Adrenal gland (tissue), 5 donors: Measurements from ENCODE around the gene CELA1.

Source experiments
- CTCF ChIP-seq, 6 experiments: fragments of 450-650 bp in 4 of 6; fragments of 200-600 bp in 2 of 6; sonication (generic) in 1 of 6; IDR thresholded peaks; 1 replicate in 5 of 6; 2 replicates in 1 of 6; pipeline versions ENCODE4 v1.5.1 to v1.8.0; 2016 to 2021; ENCODE audit warnings: antibody characterized with exemption in 6 of 6, mild to moderate bottlenecking in 2 of 6, moderate library complexity in 1 of 6
- POLR2A ChIP-seq, 2 donors: fragments of 450-650 bp; IDR thresholded peaks; one replicate each; pipeline ENCODE4 v1.6.1; 2017; ENCODE audit warnings: antibody characterized with exemption in 2 of 2, mild to moderate bottlenecking in 2 of 2, moderate library complexity in 1 of 2
- donor health status: DM: no; HTN: no; CAD: no.

GRCh38 chr12:51386351-51386750, 39.9 kb upstream of the CELA1 start:
- no peak for TF ChIP-seq CTCF (IDR thresholded peaks at IDR 0.05)
- no peak for TF ChIP-seq POLR2A (IDR thresholded peaks at IDR 0.05)
